Activated naive CD4-positive, alpha-beta T cell treated with Interleukin-2 at 50 U/mL for 16 hours (primary cell): ENCODE data around the gene DIO1.

ENCODE experiments used
- DNase-seq: peaks from one replicate; pipeline ENCODE4 v3.0.0-alpha.2; 2020

The DIO1 gene

DNA sequence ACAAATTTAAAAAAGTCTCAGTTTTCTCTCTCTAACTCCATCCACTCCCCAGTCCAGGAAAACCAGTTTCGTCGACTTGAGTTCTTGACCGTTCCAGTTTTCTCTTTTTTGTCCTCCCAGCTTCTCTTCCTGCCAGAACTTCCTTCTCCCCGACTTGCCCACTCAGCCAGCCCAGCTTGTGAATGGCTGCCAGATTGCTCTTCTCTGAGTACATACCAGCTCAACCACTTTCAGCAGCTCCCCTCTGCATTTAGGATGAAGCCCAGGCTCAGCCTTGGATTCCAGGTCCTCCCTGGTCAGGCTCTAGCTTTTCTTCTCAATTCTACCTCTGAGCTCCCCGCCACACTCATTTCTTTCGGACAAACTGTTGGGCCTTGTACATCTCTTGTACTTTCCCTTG lies 1.4 kb downstream of the DIO1 start:
- DNase-seq = no peak

DNA sequence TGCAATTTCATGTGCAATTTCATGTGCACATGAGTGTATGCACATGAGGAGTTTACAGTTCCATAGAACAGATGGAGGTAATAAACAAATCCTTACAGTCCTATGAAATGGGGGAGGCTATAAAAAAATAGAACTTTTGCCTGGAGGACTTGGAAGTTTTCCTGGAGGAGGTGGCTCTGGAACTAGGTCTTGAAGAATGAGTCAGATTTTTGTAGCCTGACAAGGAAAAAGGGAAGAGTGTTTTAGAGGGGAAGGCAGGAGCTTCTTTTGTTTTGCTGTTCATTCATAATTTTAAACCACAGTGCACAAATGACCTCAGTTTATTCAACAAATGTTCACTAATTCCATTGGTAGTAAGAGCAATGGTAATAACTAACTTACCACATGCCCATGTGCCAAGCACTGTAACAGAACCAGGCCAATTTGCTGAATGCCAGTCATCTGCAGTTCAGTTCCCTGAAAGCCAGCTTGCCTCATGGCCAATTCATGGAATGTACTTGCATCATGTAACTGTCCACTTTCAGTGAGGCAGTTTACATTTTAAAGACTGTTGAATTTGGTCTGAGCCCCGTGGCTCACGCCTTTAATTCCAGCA lies 2.7 kb downstream of the DIO1 start:
- no peak for DNase-seq

DNA sequence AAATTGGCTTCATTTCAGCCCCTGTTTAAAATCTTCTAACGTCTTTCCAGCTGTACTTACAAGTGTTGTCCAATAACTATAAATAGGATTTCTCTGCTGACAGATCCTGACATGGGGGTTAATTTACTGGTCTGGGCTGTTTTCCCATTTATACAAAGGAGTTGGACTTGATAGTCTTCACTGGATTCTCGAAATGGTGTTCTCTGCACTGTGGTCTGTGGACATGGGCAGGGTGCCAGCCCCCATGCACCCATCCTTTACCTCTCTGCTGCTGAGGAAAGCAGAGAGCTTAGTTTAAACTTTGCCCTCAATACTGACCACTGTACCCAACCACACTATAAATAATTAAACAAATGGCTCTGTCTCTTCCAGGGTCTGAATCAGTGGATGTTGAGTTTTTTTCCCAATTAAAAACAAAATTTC lies 5.2 kb downstream of the DIO1 start:
- no peak for DNase-seq

DNA sequence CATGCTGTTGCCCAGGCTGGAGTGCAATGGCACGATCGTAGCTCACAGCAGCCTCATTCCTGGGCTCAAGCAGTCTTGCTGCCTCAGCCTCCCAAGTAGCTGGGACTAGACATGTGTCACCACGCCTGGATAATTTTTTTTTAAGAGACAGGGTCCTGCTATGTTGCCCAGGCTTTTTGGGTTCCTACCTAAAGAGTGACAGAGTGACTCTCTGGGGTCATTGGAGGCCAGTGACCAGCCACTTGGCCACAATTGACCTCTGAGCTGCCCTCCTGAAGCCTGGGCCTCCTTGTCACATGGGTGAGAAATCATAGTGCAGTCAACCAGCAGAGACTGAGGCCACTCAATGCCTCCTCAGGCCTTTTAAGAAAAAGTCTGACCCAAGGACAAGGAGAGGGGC lies 5.7 kb downstream of the DIO1 start:
- DNase-seq = no peak

DNA sequence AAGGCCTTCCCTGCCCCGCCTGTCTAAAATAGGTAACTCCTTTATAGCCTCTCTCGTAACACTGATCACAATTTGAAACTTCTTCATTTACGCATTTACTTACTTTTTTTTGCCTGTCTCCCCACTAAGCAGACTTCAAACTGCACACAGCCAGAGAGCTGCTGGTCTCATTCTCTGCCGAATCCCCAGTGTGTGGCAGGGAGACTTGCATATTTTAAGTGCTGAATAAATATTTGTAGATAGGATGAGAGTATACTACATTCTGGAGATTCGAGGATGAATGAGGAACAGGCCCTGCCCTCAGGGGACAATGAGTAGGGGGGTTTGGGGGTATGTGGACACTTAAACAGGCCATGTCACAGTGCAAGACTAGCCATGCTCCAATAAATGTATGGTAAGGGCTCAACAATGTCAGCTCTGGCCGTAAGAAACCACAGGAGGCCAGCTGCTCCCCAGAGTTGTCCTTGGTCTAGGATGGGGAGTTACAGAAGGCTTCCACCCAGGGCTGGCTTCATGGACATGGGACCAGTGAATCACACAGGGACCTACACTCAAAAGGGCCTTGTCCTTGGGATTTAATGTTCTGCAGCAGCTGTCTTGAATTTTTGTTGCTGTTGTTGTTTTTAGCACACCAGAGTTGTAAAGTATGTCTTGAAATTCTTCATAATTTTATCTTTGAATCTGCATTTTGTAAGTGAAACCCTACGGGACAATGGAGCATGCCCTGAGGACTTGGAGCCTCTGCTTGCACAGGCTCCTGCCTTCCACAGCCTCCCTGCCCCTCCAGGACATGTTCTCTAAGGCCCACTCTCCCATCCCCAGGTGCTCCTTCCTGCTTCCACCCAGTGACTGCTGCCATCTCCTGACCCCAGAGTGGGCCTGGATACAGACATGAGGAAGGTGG lies 8.5 kb downstream of the DIO1 start:
- no peak for DNase-seq

DNA sequence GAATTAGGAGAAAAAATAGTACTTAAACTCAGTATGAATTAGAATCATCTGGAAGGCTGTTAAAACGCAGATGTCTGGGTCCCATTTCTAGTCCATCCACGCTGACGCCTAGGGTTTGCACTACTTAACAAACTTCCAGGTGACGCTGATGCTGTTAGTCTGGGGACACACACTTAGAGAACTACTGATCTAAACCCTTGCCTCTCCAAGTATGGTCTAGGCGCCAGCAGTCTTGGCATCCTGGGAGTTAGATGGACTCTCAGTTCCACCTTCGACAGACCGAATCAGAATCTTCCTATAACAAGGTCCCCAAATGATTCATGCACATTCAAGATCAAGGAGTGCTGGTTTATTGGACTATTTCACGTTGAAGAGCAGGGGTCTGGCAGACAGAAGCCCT lies 11.5 kb downstream of the DIO1 start:
- no peak for DNase-seq

DNA sequence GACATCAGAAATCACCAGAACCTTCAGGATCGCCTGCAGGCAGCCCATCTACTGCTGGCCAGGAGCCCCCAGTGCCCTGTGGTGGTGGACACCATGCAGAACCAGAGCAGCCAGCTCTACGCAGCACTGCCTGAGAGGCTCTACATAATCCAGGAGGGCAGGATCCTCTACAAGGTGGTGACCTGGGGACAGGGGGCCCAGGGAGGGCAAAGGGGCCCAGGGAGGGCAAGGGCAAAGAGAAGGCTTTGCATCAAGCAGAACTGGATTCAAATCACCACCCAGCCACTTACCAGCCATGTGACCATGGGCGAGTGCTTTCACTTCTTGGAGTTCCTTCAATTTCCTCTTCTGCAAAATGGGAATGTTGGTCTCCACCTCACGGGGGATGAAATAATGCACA lies 12.1 kb downstream of the DIO1 start:
- no peak for DNase-seq

DNA sequence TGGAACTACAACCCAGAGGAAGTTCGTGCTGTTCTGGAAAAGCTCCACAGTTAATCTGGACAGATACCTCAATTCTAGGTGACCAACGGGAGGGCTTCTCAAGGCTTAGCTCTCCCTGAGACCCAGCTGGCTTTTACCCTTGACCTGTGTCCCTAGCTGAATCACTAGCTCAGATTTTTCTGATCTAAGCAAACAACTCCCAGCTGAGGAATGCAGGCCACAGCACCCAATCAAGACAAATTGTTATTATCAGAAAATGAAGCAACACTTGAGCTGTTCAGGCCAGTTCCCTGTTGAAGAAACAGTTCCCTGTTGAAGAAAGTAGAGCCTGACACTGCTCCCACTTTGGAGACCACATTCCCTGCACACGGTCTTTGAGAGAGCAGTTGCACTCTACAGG lies 16.0 kb downstream of the DIO1 start:
- no peak for DNase-seq

DNA sequence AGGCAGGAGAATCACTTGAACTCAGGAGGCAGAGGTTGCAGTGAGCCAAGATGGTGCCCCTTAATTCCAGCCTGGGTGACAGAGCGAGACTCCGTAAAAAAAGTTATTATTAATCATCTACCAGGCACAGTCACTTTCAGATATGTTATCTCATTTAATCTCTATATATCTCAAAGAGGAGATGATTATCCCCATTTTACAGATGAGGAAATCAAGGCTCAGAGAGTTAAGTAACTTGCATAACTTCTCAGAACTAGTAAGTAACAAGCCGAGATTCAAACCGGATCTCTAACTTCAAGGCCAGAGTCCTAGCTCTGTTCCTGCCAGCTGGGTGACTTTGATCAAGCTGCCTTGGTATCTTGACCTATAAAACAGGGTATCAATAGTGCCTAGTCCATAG lies 17.5 kb downstream of the DIO1 start:
- no peak for DNase-seq

DNA sequence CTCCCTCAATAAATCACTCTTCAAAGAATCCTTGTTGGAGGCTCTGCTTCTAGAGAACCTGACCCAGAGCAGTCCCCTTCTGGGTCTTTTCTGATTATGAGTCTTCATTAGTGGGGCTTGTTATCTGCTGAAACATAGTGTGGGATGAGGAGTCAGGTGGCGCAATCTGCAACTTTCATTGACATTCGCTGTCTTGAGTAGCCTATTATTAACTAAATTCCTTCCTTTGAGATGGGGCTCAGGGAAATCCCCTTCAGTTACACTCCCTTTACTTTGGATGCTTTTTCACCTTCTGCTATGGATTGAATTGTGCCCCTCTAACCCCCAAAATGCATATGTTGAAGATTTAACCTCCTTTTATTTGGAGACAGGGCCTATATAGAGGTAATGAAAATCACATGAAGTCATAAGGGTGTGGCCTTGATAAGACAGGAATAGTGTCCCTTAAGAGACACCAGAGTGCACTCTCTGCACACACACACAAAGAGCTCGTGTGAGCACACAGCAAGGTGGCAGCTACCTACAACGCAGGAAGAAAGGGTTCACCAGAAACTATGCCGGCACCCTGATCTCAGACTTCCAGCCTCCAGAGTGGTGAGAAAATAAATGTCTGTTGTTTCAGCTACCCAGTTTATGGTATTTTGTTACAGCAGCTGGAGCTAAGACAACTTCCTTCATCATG lies 19.5 kb downstream of the DIO1 start:
- DNase-seq = no peak

DNA sequence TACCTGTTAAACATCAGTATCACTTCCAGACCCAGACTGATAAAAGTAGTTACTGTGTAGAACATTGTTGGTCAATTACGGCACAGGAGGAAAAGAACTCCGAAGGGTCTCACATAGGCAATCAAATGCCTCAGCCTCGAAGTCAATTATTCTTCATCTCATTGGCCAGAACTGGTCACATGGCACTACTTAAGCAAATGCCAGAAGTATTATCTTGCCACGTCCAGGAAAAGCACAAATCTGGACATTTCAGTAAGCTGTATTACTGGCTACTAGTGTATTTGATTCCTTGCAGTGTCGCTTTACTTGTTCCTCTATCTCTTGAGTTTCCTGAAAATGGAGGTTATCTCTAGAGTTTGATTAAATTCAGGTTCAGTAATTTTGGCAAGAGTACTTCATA lies 24.4 kb downstream of the DIO1 start:
- DNase-seq = no peak

DNA sequence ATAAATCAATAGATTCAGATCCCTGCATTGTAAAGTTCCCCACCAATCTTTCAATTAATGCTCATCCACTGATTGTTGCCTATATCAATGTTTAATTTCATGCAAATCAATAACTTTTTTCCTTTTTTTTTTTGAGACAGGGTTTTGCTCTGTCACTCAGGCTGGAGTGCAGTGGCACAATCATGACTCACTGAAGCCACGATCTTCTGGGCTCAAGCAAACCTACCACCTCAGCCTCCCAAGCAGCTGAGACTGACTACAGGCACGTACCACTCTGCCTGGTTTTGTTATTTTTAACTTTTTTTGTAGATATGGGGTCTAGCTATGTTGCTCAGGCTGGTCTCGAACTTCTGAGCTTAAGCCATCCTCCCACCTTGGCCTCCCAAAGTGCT lies 25.7 kb downstream of the DIO1 start:
- no peak for DNase-seq

DNA sequence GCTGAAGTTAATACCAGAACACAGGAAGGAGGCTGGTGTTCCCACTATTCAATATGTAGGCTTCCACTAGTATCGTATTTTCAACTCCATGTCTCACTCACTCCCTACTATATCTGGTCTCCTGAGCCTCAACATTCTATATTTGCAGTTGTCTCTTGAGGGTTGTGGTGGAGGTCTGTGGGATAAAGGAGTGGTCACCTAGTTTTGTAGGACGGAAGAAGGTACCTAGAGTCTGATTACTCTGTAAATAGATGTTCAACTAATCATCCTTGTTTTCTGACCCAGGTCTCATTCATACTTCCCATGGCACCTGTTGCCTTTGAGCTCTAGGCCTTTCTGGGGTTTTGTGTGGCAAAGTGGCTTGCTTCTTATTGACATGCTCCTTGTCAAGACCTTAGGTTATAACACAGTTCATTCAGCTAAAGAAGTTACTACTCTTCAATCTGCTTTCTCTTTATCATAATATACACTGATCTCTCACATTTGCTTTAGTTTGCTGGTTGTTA lies 33.4 kb downstream of the DIO1 start:
- DNase-seq = no peak

DNA sequence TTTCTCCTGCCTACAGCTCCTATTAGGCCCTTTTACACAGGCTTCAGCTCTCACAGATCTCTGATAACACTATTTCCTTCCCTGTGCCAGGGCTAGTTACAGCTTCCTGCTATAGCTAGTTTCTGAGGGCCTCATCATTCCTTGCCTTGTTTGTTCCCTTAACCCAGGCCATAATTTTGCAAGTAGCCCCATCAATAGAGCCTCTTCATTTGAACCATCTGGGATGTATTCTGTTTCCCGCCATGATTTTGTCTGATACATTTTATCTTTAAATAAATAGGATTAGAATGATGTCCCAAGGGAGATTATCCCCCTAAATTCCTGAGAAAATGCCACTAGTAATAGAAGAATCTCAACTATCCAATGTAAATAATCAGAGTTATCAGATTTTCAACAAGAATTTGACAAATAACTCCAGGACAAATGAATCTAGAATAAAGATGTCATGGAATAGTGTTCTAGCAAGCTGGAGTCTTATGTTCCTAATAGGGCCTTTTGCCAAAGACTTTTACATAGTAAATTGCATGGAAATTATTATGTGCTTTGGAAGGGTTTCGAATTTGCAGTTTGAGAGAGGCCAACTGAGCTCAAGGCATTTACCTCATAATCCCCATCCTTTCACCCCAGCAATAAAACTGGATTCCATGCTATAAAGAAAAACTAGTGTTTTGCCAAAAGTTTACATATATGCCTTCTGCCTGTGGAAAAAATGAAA lies 35.4 kb downstream of the DIO1 start:
- DNase-seq = no peak

DNA sequence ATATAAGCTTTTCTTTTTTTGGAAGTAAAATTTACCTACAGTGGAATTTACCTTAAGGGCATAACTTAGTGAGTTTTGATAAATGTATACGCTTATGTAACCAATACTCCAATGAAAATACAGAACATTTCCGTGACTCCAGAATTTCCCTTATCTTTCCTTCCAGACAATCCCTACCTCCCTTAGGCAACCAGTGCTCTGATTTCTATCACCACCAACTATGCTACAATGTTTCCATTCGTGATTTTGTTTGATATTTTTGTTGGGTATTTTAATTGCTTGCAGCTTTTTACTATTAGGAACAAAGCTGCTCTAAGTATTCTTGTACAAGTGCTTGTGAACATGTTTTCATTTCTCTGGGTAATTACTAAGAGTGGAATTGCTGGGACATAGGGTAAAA lies 36.9 kb downstream of the DIO1 start:
- no peak for DNase-seq

DNA sequence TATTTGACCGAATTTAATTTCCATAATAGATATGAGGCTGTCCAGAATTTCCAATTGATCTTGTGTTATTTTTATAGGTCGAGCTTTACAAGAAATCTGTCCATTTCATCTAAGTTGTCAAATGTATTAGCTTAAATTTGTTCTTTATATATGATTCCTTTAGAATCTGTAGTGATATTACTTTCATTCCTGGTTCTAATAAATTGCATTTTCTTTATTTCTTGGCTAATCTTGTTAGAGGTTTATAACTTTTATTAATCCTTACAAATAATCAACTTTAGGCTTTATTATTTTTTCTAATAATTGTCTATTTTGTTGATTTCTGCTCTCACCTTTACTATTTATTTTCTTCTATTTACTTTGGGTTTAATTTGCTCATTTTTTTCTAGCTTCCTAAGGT lies 37.5 kb downstream of the DIO1 start:
- no peak for DNase-seq

DNA sequence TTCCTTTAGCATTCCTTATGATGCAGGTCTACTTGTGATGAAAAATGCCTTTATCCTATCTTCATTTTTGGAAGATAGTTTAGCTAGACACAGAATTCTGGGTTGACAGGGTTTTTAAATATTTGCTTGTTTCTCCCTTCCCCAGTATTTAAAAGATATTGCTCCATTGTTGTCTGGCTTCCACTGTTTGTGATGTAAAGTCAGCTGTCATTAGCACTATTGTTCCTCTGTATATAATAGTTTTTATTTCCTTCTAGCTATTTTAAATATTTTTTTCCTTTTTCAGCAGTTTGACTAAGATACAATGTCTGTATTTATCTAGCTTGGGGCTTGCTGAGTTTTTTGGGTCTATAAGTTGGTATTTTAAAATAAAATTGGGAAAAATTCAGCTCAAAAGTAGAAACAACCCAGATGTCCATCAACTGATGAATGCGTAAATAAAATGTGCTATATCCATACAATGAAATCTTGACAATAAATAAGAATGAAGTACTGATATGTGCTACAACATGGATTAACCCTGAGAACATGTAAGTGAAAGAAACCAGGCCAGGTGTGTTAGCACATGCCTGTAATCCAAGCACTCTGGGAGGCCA lies 40.3 kb downstream of the DIO1 start:
- no peak for DNase-seq

DNA sequence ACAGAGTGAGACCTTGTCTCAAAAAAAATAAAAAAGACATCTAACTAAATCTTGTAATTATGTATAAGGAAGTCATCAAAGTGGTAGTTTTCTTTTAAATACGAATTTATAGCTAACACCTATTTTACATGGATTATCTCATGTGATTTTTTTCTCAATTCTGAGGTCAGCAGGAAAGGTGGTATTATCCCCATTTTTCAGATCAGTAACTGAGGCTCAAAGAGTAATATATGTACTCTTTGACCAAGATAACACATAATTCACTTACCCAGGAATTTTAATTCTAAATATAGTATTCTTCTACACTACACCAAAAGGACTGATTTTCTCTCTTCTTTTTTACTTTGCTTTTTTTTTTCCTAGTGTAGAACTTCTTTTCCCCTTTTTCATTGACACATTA lies 42.4 kb downstream of the DIO1 start:
- no peak for DNase-seq

DNA sequence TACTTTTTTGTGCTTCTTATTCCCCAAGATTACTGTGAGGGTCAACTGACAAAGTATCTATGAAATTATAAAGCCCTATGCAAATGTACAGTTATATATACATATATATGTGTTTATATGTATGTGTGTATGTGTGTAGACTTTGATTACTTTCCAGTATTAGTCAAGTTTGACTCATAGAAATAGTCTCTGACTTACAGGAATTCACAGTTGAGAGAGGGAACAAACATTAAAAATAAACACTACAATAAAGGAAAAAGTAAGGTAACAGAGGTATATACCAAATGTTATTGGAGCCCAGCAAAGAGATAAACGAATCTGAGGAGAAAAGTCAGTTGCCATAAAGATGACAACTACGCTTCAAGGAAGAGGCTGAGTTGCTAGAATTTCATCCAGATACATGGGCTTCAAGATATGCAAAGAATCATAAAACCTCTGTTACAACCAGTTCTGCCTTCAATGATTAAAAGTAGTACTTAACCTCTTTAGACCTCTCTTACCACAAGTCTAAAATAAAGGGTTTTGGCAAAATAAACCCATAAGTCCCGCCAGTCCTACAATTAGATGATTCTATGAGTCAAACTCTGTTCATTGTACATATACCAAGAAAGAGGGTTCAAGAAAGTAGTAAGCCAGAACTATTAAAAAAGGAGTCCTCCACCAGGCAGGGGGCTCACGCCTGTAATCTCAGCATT lies 44.3 kb downstream of the DIO1 start:
- no peak for DNase-seq

DNA sequence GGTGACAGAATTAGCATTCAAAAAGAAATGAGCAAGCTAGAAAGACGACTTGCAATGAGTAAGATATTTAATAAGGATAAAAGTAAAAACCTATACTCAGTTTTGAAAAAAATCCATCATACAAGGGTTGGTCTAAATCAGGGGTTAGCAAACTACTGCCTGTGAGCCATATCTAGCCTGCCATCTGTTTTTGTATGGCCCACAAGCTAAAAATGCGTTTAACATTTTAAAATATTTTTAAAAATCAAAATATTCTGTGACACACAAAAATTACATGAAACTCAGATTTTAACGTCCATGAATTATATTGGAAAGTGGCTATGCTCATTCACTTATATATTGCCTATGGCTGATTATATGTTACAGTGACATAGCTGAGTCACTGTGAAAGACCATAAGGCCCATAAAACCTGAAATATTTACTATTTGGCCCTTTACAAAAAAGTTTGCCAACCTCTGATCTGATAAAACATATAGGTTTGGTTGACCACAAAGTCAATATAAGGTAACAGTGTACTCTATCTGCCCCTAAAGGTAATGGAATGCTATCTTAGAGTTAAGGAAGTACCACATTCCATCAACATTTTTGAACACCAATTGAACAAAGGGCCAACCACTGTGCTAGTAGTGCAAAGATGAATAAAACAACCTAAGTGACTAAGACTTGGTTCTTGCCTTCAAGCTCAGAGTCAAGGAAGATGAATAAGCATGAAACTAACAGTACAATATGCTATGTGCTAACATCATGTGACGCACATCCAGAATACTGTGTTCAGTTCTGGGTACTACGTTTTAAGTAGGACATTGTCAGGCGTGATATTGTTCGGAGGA lies 48.4 kb downstream of the DIO1 start:
- DNase-seq = no peak

DNA sequence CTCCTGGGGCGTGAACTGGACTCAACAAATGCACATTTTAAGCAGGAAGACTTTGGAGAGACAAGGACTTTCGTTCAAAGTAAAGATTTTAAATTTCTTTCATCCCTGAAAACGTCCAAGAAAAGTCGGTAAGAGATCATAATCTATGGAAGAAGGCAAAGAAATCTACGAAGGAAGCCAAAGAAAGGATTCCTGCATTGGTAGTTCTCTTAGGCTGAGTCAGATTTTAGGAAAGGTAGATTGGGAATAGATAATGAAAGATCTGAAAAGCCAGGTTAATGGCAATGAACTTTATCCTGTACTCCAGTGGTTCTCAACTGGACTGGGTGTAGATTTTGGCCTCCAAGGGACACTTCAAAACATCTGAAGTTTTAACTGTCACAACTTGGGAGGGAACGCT lies 49.1 kb downstream of the DIO1 start:
- no peak for DNase-seq
